Amygdala (tissue), 56 donors: Measurements from ENCODE around the gene SPECC1L.
A peak's percentile ranks its signal among the peaks of the same experiment; 100 is the strongest.
"Not testable (repeated sequence)": the region's sequence is repeated elsewhere in the genome, so short reads cannot be mapped to it uniquely, and the experiment has no call there.

Experiments
- DNase-seq, 56 donors: peaks; one replicate each; lab custom pipeline; 2025; lab: John Stamatoyannopoulos, UW

SPECC1L gene

GRCh38 chr22:24245584-24246561, 24.8 kb upstream of the SPECC1L start:
- not testable (repeated sequence) for DNase-seq

DNA sequence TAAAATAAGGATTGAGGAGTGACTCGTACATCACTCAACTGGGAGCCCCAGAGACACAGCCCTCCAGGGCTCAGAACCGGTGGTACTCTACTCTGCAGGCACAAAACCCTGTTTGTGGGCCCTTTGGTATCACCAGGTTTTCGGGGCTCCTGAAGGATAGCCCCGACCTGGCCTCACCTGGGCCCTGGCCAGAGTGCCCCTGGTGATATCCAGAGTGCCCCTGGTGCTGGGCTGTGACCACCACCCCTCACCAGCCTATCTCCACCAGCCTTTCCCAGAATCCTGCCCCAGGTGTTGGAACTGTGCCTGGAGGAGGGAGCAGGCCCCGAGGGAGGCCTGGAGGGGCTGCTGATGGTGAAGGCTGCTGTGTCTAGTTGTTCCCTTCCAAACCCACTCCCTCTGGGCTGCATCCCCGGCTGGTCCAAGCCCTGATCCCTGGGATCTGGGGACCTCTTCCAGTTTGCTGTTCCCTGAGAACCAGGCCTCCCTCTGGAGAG, 23.6 kb upstream of the SPECC1L start:
- no peak for DNase-seq

GRCh38 chr22:24247564-24248344, 22.9 kb upstream of the SPECC1L start:
- peak in 55 of 56 donors; percentile 15 to 85 (median 67) for DNase-seq

DNA sequence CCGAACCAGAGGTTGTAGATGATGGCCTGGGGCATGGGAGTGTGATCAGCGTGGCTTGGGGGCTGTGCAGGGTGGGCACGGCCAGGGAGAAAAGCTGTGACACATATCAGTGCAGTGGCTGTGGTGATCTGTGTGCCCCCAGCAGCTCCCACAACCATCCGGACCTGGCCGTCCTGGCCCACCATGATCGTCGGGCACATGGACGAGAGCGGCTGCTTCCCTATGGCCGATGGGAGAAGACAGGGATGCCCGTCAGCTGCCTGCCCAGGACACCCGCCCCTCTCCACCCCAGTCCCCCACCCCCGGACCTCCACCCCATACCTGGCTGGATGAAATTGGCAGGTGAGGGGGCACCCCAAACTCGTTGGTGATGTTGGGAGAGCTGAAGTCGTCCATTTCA, 22.0 kb upstream of the SPECC1L start:
- DNase-seq, result not testable (repeated sequence)

DNA sequence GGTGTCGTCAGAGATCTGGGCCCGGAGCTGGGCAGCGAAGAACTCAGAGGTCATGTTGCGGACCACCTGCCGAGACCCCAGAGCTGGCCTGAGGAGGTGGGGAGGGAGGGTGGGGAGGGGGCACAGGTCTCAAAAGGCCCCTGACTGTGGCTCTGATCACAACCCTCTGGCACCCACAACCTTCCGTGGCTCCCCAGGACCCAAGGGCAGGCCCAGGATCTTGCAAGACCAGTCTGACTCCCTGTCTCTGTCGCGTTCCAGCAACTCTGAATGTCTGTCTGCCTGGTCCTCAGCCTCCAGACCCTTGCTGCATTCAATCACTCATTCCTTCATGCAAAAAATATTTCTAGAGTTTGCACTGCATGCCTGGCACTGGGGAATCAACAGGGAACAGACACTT, 21.2 kb upstream of the SPECC1L start:
- DNase-seq, result not testable (repeated sequence)

GRCh38 chr22:24251286-24251685, 19.3 kb upstream of the SPECC1L start:
- DNase-seq, result not testable (repeated sequence)

DNA sequence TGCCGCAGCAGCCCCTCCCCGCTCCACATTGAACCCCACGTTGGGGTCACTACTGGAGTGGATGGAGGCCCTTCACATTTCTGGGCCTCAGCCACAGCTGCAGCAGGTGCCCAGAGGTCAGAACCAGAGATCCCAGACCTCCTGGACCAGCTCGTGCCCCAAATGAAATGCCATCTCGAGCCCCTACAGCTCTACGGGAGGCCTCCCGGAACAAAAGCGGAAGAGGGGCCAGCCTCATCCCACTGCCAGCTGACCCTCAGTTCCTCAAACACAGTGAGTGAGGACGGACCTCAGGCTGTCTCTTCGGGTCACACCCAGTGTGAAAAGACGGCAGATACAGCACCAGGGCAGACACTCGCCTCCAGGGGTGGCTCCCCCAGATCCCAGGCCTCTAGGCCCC, 17.5 kb upstream of the SPECC1L start:
- DNase-seq, result not testable (repeated sequence)

- DNase-seq, result not testable (repeated sequence)
Measured at GRCh38 chr22:24256136-24256535, 14.5 kb upstream of the SPECC1L start.

DNA sequence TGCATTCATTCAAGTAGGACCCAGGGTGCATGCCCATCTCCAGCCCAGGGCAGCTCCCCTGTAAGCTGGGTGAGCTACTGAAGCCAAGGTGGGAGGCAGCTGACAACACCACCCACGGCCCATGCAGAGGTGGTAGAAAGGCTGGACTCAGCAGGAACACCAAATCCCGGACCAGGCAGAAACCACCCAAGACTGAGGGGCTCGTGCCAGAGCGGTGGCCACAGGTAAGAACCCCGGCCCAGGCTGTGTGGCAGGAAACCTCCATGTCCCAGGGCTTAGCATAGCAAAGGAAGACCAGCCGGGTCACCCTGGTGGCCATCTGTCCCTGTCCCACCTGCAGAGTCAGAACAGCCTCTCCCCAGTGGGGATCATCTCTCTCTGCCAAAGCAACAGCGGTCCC, 13.9 kb upstream of the SPECC1L start:
- DNase-seq, result not testable (repeated sequence)

GRCh38 chr22:24259459-24259858, 11.2 kb upstream of the SPECC1L start:
- peak in 16 of 56 donors; percentile 7 to 67 (median 32) for DNase-seq

DNA sequence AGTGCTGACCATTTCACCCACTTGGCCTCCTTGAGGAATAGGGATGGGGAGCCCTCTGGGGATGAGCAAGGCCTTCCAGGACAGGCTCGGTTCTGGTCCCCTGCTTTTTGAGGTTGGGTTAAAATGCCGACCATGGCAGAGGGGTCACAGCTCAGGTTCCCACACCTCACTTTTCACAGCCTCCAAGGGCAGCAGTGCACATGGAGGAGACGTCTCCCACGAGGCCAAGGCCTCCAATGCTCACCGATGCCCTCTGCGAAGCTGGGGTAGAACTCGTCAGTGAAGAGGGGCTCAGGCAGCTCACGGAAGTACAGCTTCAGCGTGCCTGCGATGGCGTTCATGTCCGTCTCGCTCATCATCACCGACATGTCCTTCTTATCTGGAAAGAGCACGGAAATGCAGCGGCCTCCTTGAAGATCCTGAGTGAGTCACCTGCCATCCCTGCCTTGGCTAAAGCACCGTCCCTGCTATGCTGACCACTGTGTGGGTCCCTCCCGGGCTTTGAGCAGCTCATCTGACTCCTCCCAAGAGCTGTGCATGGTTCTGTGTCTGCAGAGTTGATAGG, 8.4 kb upstream of the SPECC1L start:
- not testable (repeated sequence) for DNase-seq

DNA sequence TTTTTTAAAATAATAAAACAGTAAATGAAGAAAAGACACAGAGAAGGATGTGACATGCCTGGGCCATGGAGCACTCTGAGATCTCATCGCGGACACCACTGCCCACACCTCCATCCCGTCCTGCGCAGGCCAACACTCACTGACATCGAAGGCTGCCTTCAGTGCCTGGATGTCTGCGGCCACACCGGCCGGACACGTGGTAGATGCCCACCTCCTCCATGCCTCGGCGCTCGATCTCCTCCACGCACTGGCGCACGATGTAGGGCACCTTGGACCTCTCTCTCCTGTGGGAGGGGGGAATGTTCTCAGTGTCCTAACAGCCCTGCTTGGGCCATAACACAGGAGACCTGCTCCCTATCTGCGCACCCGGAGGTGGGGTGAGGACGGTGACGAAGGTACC, 7.2 kb upstream of the SPECC1L start:
- DNase-seq, result not testable (repeated sequence)

DNA sequence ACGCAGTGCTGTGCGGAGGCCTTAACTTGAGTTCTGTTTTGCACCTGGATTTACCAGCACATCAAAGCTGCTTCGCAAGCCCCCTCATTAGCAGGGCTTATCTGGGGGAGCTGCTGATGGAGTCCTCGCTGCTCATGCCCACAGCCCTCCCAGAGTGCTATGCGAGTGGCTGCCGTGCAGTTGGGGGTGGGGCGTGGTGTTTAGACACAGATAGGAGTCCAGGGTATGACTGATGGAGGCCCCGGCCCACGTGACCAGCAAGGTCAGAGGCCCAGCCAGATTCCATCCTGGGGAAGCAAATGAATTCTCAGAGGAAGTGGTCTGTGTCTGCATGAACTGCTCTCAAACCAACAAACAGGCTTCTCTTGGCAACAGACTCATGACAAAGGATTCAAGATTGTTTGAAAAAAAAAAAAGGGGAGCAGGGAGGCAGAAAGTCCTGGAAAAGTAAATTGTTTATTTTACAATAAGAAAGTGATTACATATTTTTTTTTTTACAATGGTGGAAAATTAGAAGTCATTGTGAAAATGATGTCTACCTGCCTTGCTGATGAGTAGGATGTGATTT, 6.2 kb upstream of the SPECC1L start:
- not testable (repeated sequence) for DNase-seq

GRCh38 chr22:24265734-24266133, 4.9 kb upstream of the SPECC1L start:
- no peak for DNase-seq

DNA sequence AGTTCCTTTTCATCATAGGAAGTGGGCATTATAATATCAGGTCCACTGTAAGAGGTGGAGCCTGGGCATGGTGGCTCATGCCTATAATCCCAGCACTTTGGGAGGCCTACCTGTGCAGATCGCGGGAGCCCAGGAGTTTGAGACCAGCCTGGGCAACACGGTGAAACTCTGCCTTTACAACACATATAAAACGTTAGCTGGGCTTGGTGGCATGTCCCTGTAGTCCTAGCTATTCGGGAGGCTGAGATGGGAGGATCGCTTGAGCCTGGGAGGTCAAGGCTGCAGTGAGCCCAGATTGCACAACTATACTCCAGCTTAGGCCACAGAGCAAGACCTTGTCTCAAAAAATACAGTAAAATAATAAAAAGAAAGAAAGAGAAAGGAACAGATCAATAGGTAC, 4.1 kb upstream of the SPECC1L start:
- not testable (repeated sequence) for DNase-seq

GRCh38 chr22:24271386-24271854, 789 bp downstream of the SPECC1L start:
- DNase-seq, result peak in 1 of 56 donors; percentile 53

DNA sequence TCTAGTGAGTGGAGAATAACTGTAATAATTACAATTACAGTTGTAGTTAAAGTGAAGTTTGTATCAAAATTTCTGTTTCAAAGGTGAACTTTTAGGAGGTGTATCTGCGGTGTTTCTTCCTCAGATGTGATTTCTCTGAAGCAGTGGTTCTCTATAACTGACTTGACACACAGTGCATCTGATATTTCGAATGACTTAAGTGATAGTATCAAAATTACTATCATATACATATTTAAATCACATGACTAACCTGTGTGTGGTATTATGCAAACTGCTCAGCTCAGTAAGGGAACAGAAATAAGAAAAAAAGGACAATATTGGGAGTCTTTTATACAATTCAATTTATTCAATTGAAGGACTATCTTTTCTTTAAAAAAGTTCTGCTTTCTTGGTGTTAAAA, 2.4 kb downstream of the SPECC1L start:
- not testable (repeated sequence) for DNase-seq

DNA sequence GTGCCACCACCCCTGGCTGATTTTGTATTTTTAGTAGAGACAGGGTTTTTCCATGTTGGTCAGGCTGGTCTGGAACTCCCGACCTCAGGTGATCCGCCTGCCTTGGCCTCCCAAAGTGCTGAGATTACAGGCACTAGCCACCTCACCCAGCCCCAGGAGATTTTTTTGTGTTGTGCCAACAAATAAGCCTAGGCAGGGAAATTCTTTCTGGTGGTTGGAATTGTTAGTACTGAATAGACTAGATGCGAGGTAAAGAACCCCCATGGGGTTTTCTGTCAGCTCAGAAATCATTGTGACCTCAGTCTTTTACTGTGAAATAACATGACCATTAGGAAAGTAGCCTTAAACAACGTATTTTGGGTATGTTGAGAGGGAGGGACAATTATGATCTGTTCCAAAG, 3.3 kb downstream of the SPECC1L start:
- DNase-seq, result not testable (repeated sequence)

DNA sequence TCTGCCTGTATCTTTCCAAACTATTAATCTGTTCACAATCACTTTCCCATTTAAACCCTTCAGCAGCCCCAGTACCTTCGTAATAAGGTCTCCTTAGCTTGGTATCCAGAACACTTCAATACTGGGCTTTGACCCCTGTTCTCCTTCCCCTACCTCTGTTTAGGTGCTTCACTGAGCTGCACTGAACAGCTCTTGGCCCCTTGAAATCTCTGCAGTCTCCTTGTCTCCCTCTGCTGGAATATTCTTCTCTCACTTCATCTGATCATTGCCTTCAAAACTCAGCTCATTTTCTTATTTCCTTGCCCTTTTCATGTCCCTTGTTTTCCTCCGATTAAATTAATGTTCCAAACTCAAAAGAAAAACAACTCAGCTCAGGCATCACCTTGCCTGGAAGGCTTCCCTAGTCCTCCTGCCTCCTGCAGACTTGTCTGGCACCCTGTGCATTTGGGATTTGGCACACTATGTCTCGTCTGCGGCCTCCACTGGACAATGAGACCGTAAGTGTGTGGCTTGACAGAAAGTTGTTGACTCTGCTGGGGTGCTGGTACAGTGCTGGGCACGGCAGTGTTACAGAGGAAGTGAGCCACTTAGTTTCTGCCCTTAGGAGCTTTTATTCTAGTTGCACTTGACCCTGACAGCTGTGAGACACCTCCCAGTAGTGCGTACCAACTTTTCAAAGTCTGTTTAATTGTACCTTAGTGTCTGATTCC, 4.2 kb downstream of the SPECC1L start:
- peak in 2 of 56 donors; percentile 11 to 33 for DNase-seq

DNA sequence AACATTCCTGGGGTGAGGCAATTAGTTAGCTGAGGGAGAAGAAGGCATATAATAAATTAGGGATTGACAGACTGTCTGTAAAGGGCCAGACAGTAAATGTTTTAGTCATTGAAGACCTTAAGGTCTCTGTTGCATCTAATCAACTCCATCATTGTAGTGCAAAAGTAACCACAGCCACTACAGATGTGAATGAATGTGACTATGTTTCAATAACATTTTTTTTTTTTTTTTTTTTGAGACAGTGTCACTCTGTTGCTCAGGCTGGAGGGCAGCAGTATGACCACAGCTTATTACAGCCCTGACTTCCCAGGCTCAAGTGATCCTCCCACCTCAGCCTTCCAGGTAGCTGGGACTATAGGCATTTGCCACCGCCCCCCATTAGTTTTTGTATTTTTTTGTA, 9.7 kb downstream of the SPECC1L start:
- not testable (repeated sequence) for DNase-seq
